PFSK-1 (cell line): ENCODE data around the gene MYLIP.

Experiments
- FOXP2 ChIP-seq: optimal IDR thresholded peaks from 2 replicates; pipeline ENCODE3; 2011; ENCODE audit warnings: borderline replicate concordance, control low read depth, inconsistent platforms; ENCODE audit not compliant: insufficient read depth; ENCODE audit errors: extremely low read length, extremely low read depth
- POLR2AphosphoS5 ChIP-seq: IDR thresholded peaks from 2 replicates; pipeline ENCODE4 v1.6.1; 2012; ENCODE audit warnings: low read depth, mild to moderate bottlenecking, control low read depth, low read length, moderate library complexity
- REST ChIP-seq, 2 experiments: IDR thresholded peaks; 2 replicates each; pipeline versions ENCODE4 v1.6.1 to v1.8.0; 2011 to 2012; ENCODE audit warnings: low read depth in 2 of 2, low read length in 2 of 2, control low read depth in 1 of 2, inconsistent platforms in 1 of 2, mild to moderate bottlenecking in 1 of 2, moderate library complexity in 1 of 2; ENCODE audit not compliant: insufficient read depth in 1 of 2
- TAF1 ChIP-seq: IDR thresholded peaks from 2 replicates; pipeline ENCODE4 v1.6.1; 2012; ENCODE audit warnings: low read length, control low read depth, borderline replicate concordance; ENCODE audit not compliant: insufficient read depth

GRCh38 chr6:16126861-16127260, 2.0 kb upstream of the MYLIP start:
- TF ChIP-seq POLR2AphosphoS5 (no peak), FOXP2 (no peak), TAF1 (no peak), REST (IDR thresholded peaks at IDR 0.05; ENCODE audit: insufficient read depth in 1 of 2, low read depth in 2 of 2, low read length in 2 of 2) (no peak)
